ENCODE data around the gene NTN1.

The NTN1 gene

GRCh38 chr17:9232591-9233270, 211.4 kb downstream of the NTN1 start:
- Mint-ChIP-seq H3K4me3 (no peak overlapping the region), H3K4me1 (ENCODE audit: low read depth) (no peaks in the 10 kb centered on the region), H3K9me3 (no peaks in the 10 kb centered on the region), H3K36me3 (ENCODE audit: low read depth) (no peaks in the 10 kb centered on the region), H3K27ac (no peak overlapping the region), H3K27me3 (peaks cover 42% of the 10 kb centered on the region)
- intact Hi-C loops (cut with micrococcal nuclease): no loop called here

DNA sequence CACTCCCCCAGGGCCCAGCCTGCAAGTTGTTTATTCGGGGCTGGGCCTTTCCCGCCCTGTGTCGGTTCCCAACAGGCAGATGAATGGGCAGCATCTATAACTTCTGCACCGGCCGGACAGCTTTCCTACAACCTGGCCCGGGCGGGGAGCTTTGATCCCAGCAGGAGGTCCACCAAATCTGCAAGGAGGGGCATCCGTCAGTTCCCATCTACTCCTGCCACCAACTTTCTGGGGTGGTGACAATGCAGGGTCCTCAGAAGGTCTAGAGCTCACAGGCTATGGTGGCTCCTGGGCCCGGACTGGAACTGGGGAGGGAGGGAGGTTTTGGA, 211.9 kb downstream of the NTN1 start:
- intact Hi-C loops (cut with micrococcal nuclease): no loop called here
- no peaks in the 10 kb centered on the region for H3K9me3 Mint-ChIP-seq
- H3K36me3 Mint-ChIP-seq (ENCODE audit: low read depth): no peaks in the 10 kb centered on the region
- H3K4me3 Mint-ChIP-seq: no peak overlapping the region
- no peaks in the 10 kb centered on the region for H3K4me1 Mint-ChIP-seq (ENCODE audit: low read depth)
- peaks cover 46% of the 10 kb centered on the region for H3K27me3 Mint-ChIP-seq
- H3K27ac Mint-ChIP-seq: no peak overlapping the region

- H3K4me3 Mint-ChIP-seq: no peak overlapping the region
- intact Hi-C loops (cut with micrococcal nuclease): no loop called here
- no peaks in the 10 kb centered on the region for H3K36me3 Mint-ChIP-seq (ENCODE audit: low read depth)
- H3K4me1 Mint-ChIP-seq (ENCODE audit: low read depth): peaks cover 2% of the 10 kb centered on the region
- no peaks in the 10 kb centered on the region for H3K9me3 Mint-ChIP-seq
- H3K27me3 Mint-ChIP-seq: peaks cover 50% of the 10 kb centered on the region
- H3K27ac Mint-ChIP-seq: no peak overlapping the region
Measured at GRCh38 chr17:9233761-9234160, 212.5 kb downstream of the NTN1 start.

GRCh38 chr17:9234389-9234945, 213.2 kb downstream of the NTN1 start:
- H3K4me1 Mint-ChIP-seq (ENCODE audit: low read depth): peaks cover 10% of the 10 kb centered on the region
- H3K9me3 Mint-ChIP-seq: no peaks in the 10 kb centered on the region
- peaks cover 56% of the 10 kb centered on the region for H3K27me3 Mint-ChIP-seq
- no peaks in the 10 kb centered on the region for H3K36me3 Mint-ChIP-seq (ENCODE audit: low read depth)
- H3K27ac Mint-ChIP-seq: no peak overlapping the region
- intact Hi-C loops (cut with micrococcal nuclease): no loop called here
- H3K4me3 Mint-ChIP-seq: no peak overlapping the region

DNA sequence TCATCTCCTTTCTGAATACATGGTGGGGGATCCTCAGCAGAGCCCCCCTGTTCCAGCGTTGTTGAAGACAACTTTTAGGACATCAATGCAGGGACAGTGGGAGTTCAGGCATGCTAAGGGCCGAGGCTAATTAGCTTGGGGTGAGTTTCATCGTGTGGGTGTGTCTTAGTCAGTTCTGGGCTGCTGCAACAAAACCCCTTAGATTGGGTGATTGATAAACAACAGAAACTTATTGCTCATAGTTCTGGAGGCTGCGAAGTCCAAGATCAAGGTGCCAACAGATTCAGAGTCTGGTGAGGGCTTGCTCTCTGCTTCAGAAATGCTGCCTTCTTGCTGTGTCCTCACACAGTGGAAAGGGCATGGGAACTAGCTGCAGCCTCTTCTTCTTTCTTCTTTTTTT, 214.0 kb downstream of the NTN1 start:
- H3K4me3 Mint-ChIP-seq: no peak overlapping the region
- H3K27me3 Mint-ChIP-seq: peaks cover 55% of the 10 kb centered on the region
- peaks cover 15% of the 10 kb centered on the region for H3K4me1 Mint-ChIP-seq (ENCODE audit: low read depth)
- no peaks in the 10 kb centered on the region for H3K36me3 Mint-ChIP-seq (ENCODE audit: low read depth)
- no peak overlapping the region for H3K27ac Mint-ChIP-seq
- intact Hi-C loops (cut with micrococcal nuclease): no loop called here
- H3K9me3 Mint-ChIP-seq: no peaks in the 10 kb centered on the region

- H3K27ac Mint-ChIP-seq: no peak overlapping the region
- intact Hi-C loops (cut with micrococcal nuclease): no loop called here
Measured at GRCh38 chr17:9236286-9237052, 215.2 kb downstream of the NTN1 start.

DNA sequence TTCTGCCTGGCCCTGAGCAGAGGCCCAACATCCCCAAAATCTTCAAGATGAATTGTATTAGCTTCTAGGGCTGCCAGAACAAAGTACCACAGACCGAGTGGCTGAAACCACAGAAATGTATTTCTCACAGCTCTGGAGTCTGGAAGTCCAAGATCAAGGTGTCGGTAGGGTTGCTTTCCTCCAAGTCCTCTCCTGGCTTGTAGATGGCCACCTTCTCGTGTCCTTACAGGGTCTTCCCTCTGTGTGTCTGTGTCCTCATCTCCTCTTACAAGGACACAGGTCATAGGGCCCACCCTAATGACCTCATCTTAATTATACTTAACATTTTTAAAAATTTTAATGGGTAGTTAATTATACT, 215.7 kb downstream of the NTN1 start:
- Mint-ChIP-seq H3K4me1 (ENCODE audit: low read depth) (peaks cover 29% of the 10 kb centered on the region), H3K27me3 (peaks cover 64% of the 10 kb centered on the region), H3K36me3 (ENCODE audit: low read depth) (no peaks in the 10 kb centered on the region), H3K9me3 (no peaks in the 10 kb centered on the region), H3K27ac (no peak overlapping the region), H3K4me3 (no peak overlapping the region)
- intact Hi-C loops (cut with micrococcal nuclease): no loop called here

More at GRCh38 chr17:9236286-9237052, 215.2 kb downstream of the NTN1 start:
- peaks cover 26% of the 10 kb centered on the region for H3K4me1 Mint-ChIP-seq (ENCODE audit: low read depth)
- no peaks in the 10 kb centered on the region for H3K9me3 Mint-ChIP-seq
- H3K27me3 Mint-ChIP-seq: peaks cover 64% of the 10 kb centered on the region
- no peaks in the 10 kb centered on the region for H3K36me3 Mint-ChIP-seq (ENCODE audit: low read depth)
- no peak overlapping the region for H3K4me3 Mint-ChIP-seq

DNA sequence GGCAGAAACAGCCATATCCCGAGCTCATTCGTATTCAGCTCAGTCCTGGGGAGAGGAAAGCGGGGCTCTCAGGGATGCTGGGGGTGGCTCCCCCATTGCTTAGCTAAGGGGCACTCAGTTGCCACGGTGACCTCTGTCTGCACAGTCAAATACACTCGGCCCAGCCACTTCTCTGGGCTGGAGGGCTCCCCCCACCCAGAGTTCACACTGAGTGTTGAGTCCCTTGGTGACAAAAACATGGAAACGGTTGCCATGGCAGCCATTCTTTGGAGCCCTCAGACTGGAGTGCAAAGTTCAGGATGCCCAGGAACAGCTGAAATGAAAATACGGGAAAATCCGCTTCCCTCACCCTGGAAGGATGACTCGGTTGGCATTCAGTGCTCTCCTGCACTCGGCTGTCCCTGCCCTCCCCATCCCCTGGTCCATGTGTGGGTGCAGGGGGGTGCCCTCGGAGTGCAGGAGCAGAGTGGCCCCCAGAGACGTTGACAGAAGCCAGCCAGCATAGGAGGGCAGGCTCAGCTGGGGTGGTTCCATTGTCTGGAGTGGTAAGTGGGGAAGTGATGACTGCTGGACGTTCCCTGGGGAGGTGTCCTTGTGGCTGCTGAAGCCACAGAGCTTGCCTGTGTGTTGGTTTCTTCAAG, 216.5 kb downstream of the NTN1 start:
- intact Hi-C loops (cut with micrococcal nuclease): no loop called here
- Mint-ChIP-seq H3K27me3 (peaks cover 58% of the 10 kb centered on the region), H3K27ac (peak overlapping the region; percentile 11), H3K4me1 (ENCODE audit: low read depth) (peaks cover 29% of the 10 kb centered on the region), H3K36me3 (ENCODE audit: low read depth) (no peaks in the 10 kb centered on the region), H3K9me3 (no peaks in the 10 kb centered on the region), H3K4me3 (no peak overlapping the region)

DNA sequence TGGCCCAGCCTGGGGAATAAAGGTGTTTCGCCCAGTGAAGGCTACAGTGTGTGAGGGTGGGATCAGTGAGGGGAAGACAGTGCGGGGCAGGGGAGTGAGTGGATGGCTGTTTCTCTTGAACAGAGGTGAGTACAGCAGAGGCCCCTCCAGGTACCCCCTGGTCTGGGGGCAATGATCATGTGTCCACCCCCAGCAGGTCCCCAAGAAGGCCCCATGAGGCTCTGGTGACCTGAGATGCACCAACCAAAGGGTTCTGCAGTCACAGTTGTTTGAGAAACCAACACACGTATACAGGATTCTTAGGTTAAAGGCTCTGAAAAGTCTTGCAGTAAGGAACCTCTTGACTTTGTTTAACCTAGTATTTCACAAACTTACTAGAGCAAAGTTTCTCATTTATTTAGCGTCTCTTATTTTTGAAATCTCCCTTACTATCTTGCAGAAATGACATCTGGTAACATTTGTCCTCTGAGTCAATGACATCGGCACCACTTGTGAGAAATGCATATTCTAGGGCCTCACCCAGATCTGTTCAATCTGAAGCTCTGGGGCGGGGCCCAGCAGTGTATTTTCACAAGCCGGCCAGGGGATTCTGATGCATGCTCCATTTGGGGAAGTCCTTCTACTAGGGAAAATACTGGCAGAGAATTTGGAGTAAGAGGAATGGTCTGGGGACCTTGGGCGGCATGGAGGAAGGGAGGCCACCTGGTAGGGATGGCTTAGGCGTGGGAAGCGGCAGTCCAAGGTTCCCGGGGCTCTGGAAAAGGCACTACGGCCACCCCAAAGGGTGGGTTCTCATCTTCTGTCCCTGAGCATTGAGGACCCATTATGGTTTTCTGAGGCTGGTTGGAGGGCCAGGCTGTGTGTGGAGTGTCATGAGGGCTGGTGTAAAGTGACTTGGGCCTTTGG, 217.3 kb downstream of the NTN1 start:
- Mint-ChIP-seq H3K4me3 (peak overlapping the region; percentile 62), H3K27me3 (peaks cover 50% of the 10 kb centered on the region), H3K9me3 (no peaks in the 10 kb centered on the region), H3K27ac (peak overlapping the region; percentile 60), H3K36me3 (ENCODE audit: low read depth) (no peaks in the 10 kb centered on the region), H3K4me1 (ENCODE audit: low read depth) (peaks cover 29% of the 10 kb centered on the region)
- intact Hi-C loops (cut with micrococcal nuclease): no loop called here

- peak overlapping the region; percentile 60 for H3K27ac Mint-ChIP-seq
- H3K27me3 Mint-ChIP-seq: peaks cover 42% of the 10 kb centered on the region
- peak overlapping the region; percentile 62 for H3K4me3 Mint-ChIP-seq
- intact Hi-C loops (cut with micrococcal nuclease): no loop called here
- H3K4me1 Mint-ChIP-seq (ENCODE audit: low read depth): peaks cover 29% of the 10 kb centered on the region
- no peaks in the 10 kb centered on the region for H3K9me3 Mint-ChIP-seq
- no peaks in the 10 kb centered on the region for H3K36me3 Mint-ChIP-seq (ENCODE audit: low read depth)
Measured at GRCh38 chr17:9239246-9239792, 218.0 kb downstream of the NTN1 start.

GRCh38 chr17:9239793-9240658, 218.7 kb downstream of the NTN1 start:
- intact Hi-C loops (cut with micrococcal nuclease): no loop called here
- H3K27ac Mint-ChIP-seq: peak overlapping the region; percentile 60

DNA sequence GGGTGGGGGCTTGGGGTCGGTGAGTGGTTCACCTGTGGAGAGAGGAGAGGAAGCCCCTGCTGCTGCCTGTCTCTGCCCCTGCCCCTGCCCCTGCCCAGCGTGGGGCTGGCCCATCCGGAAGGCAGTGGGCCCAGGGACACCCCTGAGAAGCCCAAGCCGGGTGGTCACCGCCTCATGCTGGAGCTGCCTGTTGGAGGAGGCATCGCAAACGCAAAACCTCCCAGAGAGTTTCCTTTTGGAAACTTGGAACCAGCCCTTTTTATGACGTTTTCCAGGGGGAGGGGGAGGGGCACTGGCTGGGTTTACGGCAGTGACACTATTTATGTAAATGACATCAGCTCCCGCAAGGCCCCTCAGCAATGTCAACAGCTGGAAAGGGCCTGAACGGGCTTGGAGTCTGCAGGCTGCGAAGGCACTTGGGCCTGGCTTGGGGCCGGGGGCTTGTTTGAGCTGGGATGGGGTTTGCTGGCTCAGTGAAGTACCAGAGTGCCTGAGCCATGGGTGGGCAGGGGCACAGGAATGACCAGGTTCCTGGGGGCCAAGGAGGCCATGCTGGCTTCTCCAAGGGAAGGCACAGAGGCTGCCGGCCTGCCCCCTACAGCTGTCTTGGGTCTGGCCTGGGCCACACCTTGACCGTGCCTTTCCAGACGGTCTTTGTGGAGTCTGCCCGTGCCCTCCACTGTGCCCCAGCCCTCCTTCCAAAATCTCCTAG, 219.5 kb downstream of the NTN1 start:
- Mint-ChIP-seq H3K9me3 (no peaks in the 10 kb centered on the region), H3K4me1 (ENCODE audit: low read depth) (peaks cover 29% of the 10 kb centered on the region), H3K27me3 (peaks cover 28% of the 10 kb centered on the region), H3K4me3 (peak overlapping the region; percentile 62), H3K27ac (peak overlapping the region; percentile 60), H3K36me3 (ENCODE audit: low read depth) (no peaks in the 10 kb centered on the region)
- intact Hi-C loops (cut with micrococcal nuclease): no loop called here

More at GRCh38 chr17:9239793-9240658, 218.7 kb downstream of the NTN1 start:
- H3K4me3 Mint-ChIP-seq: peak overlapping the region; percentile 62
- H3K4me1 Mint-ChIP-seq (ENCODE audit: low read depth): peaks cover 29% of the 10 kb centered on the region
- peaks cover 35% of the 10 kb centered on the region for H3K27me3 Mint-ChIP-seq
- no peaks in the 10 kb centered on the region for H3K36me3 Mint-ChIP-seq (ENCODE audit: low read depth)
- no peaks in the 10 kb centered on the region for H3K9me3 Mint-ChIP-seq

All from dendritic cell treated with granulocyte-macrophage colony-stimulating factor and Interleukin-4, amounts not matched to agents 40 ng/mL and 50 ng/mL, for 4 days (primary cell).